Osteoblast (primary cell): ENCODE results near the gene BRD2. TPM values are rescaled to one million over a fixed set of nuclear protein-coding genes. Genes with fewer than 3 reads are reported as not detected.
A peak's percentile ranks its signal among the peaks of the same experiment; 100 is the strongest.

ENCODE experiments used
- DNase-seq: peaks from one replicate; pipeline ENCODE4 v3.0.0; 2011; ENCODE audit warnings: low spot score, mixed read lengths; ENCODE audit not compliant: insufficient read length; ENCODE audit errors: missing footprints
- H2AFZ ChIP-seq: 2 replicates; pipeline ENCODE4 v1.6.0; 2011; ENCODE audit warnings: mild to moderate bottlenecking, low read length
- H3K27ac ChIP-seq: 2 replicates; pipeline ENCODE4 v1.5.1; 2011; ENCODE audit warnings: mild to moderate bottlenecking, low read depth, low read length, moderate library complexity
- H3K27me3 ChIP-seq: 2 replicates; pipeline ENCODE4 v1.6.0; 2012; ENCODE audit warnings: mild to moderate bottlenecking, control low read depth, inconsistent platforms, low read length, moderate library complexity; ENCODE audit not compliant: insufficient read depth
- H3K36me3 ChIP-seq: 2 replicates; pipeline ENCODE4 v1.5.1; 2011; ENCODE audit warnings: mild to moderate bottlenecking, low read length, control low read depth, moderate library complexity; ENCODE audit not compliant: insufficient read depth
- H3K4me1 ChIP-seq: 2 replicates; pipeline ENCODE4 v1.5.1; 2011; ENCODE audit warnings: mild to moderate bottlenecking, low read length, control low read depth, moderate library complexity; ENCODE audit not compliant: insufficient read depth
- H3K4me2 ChIP-seq: 2 replicates; pipeline ENCODE4 v1.6.0; 2011; ENCODE audit warnings: mild to moderate bottlenecking, low read length; ENCODE audit not compliant: insufficient read depth
- H3K4me3 ChIP-seq: fragments of 200-600 bp; sonication (generic); 3 replicates; pipeline ENCODE4 v1.5.1; 2012; ENCODE audit warnings: mild to moderate bottlenecking, low read length, inconsistent platforms; ENCODE audit not compliant: insufficient read depth
- H3K79me2 ChIP-seq: 2 replicates; pipeline ENCODE4 v1.6.0; 2012; ENCODE audit warnings: mild to moderate bottlenecking, low read length, control low read depth, inconsistent platforms; ENCODE audit not compliant: insufficient read depth
- H3K9me3 ChIP-seq: 2 replicates; pipeline ENCODE4 v1.5.1; 2011; ENCODE audit warnings: low read depth, low read length, control low read depth
- H4K20me1 ChIP-seq: 2 replicates; pipeline ENCODE4 v1.6.0; 2012; ENCODE audit warnings: mild to moderate bottlenecking, low read length, control low read depth; ENCODE audit not compliant: insufficient read depth
- total RNA-seq: library from RNA; depleted of rRNA; stranded (reverse); fragments of >200 nt; gene quantifications from 2 replicates; pipeline ENCODE4 v1.2.3, GENCODE V29; 2012
- TF ChIP-seq, protein P1 (sequence below): IDR thresholded peaks from 2 replicates; pipeline ENCODE4 v1.5.1; 2011; ENCODE audit warnings: mild to moderate bottlenecking, low read depth, low read length, moderate library complexity; ENCODE audit errors: extremely low read depth

The BRD2 gene
- total RNA-seq, 1 donor = 119 TPM

DNA sequence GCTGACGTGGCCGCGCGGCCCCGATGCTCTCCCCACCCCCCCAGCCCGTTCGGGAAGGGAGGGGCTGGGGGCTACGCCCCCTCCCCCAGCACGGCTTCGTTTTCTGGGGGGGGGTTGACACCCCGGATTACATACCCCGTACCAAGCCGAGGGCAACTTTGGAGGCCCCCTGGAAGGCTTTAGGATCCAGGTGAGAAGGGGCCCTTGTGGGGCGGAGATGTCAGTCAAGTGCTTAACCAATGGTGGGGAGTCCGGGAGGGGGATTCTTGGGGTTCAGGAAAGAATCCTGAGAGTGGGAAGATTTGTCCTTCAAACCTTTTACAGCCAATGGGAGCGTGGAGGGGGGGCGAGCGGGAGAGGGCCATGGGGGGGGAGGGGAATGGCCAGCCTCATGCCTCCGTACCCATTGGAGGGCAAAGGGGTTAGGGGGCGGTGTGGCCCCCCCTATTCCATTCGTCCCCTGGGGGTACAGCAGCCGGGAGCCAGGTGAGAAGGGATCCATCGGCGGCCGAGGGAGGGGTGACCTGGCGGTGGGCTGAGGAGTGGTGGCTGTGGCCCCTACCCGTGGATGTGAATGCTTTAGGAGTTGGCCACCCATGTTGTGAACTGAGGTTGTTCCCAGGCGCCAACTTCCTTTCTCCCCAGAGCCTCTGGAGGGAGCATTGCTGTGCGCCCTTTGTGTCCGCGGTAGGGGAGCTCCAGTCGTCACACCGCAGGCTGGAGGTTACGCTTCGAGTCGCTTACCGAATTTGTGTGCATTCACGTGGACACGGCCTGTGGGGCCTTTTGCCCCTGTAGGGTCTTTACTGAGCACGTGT lies 682 bp downstream of the BRD2 start:
- H2AFZ ChIP-seq = peak overlapping the region; percentile 36
- peak; percentile 94 for DNase-seq
- peaks cover 20% of the 10 kb centered on the region for H4K20me1 ChIP-seq
- peak overlapping the region; percentile 100 for H3K4me2 ChIP-seq
- no peaks in the 10 kb centered on the region for H3K27me3 ChIP-seq
- no peaks in the 10 kb centered on the region for H3K9me3 ChIP-seq
- peaks cover 19% of the 10 kb centered on the region for H3K36me3 ChIP-seq
- peak overlapping the region; percentile 95 for H3K4me3 ChIP-seq
- H3K27ac ChIP-seq = peak overlapping the region; percentile 100
- TF ChIP-seq, protein P1, sequence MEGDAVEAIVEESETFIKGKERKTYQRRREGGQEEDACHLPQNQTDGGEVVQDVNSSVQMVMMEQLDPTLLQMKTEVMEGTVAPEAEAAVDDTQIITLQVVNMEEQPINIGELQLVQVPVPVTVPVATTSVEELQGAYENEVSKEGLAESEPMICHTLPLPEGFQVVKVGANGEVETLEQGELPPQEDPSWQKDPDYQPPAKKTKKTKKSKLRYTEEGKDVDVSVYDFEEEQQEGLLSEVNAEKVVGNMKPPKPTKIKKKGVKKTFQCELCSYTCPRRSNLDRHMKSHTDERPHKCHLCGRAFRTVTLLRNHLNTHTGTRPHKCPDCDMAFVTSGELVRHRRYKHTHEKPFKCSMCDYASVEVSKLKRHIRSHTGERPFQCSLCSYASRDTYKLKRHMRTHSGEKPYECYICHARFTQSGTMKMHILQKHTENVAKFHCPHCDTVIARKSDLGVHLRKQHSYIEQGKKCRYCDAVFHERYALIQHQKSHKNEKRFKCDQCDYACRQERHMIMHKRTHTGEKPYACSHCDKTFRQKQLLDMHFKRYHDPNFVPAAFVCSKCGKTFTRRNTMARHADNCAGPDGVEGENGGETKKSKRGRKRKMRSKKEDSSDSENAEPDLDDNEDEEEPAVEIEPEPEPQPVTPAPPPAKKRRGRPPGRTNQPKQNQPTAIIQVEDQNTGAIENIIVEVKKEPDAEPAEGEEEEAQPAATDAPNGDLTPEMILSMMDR = peak; percentile 38
- peaks cover 54% of the 10 kb centered on the region for H3K79me2 ChIP-seq
- peaks cover 29% of the 10 kb centered on the region for H3K4me1 ChIP-seq

DNA sequence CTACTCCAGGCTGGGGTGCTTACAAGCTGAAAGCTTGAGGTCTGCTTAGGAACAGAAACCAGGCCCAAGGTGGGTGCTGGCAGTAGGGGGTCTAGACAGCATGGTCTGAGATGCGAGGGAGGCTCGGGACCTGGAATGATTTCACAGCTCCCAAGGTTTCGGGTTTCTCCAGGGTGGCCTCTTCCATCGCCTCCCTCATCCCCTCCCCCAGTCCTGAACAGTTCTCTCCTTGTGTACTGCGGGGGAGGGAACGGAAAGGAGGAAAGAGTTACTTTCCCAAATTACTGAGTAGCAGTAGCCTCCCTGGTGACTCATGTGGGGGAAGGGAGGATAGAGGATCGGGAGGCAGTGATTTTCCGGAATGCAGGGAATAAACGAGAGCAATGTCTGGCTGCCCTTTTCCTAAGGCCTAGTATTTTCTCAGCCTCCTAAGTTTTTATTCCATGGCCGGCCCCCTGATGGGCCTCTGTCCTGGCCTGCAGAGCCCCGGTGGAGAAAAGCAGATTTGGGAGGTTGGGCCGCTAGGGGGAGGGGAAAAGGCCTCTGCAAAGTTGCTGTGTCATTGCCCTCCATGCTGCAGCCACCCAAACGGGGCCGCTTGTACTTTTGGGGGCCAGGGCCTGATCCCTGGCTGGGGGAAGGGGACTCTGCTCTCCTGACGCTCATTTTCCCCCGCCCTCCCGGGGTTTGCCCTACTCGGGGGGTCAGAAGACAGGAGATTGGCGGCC lies 1.5 kb downstream of the BRD2 start:
- H3K4me1 ChIP-seq = peaks cover 33% of the 10 kb centered on the region
- no peaks in the 10 kb centered on the region for H3K27me3 ChIP-seq
- no peaks in the 10 kb centered on the region for H3K9me3 ChIP-seq
- H2AFZ ChIP-seq = peak overlapping the region; percentile 49
- H3K4me3 ChIP-seq = peak overlapping the region; percentile 95
- H3K79me2 ChIP-seq = peaks cover 58% of the 10 kb centered on the region
- DNase-seq = peak; percentile 92
- TF ChIP-seq, protein P1 = no peak
- H3K36me3 ChIP-seq = peaks cover 27% of the 10 kb centered on the region
- H4K20me1 ChIP-seq = peaks cover 28% of the 10 kb centered on the region
- peak overlapping the region; percentile 100 for H3K27ac ChIP-seq
- peak overlapping the region; percentile 100 for H3K4me2 ChIP-seq

DNA sequence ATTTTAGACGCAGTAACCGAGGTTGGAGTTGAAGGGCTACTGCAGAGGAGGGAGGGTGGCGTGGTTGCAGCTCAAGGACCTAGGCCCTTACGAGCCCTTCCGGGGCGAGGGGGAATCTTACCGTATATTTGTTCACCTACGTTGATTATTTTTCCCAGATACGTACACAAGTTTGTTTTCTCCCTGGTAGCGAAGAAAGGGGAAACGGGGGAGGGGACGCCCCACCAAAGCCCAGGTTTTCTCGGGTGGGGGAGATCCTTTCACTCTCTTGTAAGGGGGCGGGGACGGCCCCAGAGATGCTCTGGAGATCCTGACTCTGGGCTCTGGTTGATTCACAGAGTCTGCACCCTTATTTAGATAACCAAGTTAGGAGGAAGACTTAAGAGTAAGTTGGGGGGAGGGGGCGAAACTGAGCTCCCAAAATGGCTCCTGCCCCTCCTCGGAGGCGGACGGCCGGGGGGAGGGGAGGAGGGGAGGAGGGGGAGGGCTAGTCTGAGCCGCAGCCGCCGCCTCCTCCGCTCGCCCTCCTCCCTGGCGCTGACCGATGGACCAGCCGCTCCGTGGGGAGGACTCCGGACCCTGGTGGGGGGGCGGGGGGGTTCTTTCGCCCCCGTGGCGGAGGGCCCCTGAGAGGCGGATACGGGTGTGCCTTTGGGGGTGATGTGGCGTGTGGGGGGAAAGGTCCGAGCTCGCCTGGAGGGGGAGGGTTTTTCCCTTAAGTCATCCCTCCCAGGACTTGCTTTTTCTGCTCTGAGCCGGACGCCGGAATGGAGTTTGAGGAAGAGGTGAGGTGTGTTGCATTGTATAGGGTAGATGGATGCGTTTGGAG lies 2.2 kb downstream of the BRD2 start:
- Histone ChIP-seq H3K27ac (peak overlapping the region; percentile 100), H3K4me2 (peak overlapping the region; percentile 100), H3K9me3 (no peaks in the 10 kb centered on the region), H3K27me3 (no peaks in the 10 kb centered on the region), H4K20me1 (peaks cover 36% of the 10 kb centered on the region), H2AFZ (peak overlapping the region; percentile 49), H3K79me2 (peaks cover 58% of the 10 kb centered on the region), H3K36me3 (peaks cover 34% of the 10 kb centered on the region), H3K4me3 (peak overlapping the region; percentile 95), H3K4me1 (peaks cover 41% of the 10 kb centered on the region)
- DNase-seq = peak; percentile 92
- TF ChIP-seq, protein P1 = no peak
